AG10803 (cell line): ENCODE measurements around the gene GOLGA6A.
A peak's percentile ranks its signal among the peaks of the same experiment; 100 is the strongest.
"Not testable (repeated sequence)": the region's sequence is repeated elsewhere in the genome, so short reads cannot be mapped to it uniquely, and the experiment has no call there.

ENCODE experiments used
- DNase-seq: peaks from one replicate; pipeline ENCODE4 v3.0.0; 2010; ENCODE audit warnings: low read depth
- H3K4me3 ChIP-seq: 2 replicates; pipeline ENCODE4 v1.5.1; 2011; ENCODE audit warnings: mild to moderate bottlenecking, low read length, control low read depth
- TF ChIP-seq, protein P1 (sequence below): conservative IDR thresholded peaks from 2 replicates; pipeline ENCODE4 v1.5.1; 2011; ENCODE audit warnings: mild to moderate bottlenecking, low read length, control low read depth, inconsistent platforms

The GOLGA6A gene

DNA sequence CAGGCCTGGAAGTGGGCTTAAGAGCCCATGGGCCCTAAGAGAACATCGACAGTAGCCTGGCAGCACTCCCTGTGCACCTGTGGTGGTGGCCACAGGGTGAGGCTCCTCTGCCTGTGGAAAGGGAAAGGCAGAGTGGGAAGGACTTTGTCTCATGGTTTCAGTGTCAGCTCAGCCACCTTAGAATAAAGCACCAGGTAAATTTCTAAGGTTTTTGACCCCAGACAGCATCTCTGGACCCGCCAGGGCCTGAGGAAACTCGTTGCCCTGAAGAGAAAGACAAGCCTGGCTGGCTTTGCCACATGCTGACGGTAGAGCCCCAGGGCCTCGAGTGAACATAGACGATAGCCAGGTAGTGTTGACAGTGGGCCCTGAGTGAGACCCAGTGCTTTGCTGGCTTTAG is 22.1 kb downstream of the GOLGA6A start:
- TF ChIP-seq, protein P1, sequence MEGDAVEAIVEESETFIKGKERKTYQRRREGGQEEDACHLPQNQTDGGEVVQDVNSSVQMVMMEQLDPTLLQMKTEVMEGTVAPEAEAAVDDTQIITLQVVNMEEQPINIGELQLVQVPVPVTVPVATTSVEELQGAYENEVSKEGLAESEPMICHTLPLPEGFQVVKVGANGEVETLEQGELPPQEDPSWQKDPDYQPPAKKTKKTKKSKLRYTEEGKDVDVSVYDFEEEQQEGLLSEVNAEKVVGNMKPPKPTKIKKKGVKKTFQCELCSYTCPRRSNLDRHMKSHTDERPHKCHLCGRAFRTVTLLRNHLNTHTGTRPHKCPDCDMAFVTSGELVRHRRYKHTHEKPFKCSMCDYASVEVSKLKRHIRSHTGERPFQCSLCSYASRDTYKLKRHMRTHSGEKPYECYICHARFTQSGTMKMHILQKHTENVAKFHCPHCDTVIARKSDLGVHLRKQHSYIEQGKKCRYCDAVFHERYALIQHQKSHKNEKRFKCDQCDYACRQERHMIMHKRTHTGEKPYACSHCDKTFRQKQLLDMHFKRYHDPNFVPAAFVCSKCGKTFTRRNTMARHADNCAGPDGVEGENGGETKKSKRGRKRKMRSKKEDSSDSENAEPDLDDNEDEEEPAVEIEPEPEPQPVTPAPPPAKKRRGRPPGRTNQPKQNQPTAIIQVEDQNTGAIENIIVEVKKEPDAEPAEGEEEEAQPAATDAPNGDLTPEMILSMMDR = no peak
- no peak overlapping the region for H3K4me3 ChIP-seq
- DNase-seq = no peak

DNA sequence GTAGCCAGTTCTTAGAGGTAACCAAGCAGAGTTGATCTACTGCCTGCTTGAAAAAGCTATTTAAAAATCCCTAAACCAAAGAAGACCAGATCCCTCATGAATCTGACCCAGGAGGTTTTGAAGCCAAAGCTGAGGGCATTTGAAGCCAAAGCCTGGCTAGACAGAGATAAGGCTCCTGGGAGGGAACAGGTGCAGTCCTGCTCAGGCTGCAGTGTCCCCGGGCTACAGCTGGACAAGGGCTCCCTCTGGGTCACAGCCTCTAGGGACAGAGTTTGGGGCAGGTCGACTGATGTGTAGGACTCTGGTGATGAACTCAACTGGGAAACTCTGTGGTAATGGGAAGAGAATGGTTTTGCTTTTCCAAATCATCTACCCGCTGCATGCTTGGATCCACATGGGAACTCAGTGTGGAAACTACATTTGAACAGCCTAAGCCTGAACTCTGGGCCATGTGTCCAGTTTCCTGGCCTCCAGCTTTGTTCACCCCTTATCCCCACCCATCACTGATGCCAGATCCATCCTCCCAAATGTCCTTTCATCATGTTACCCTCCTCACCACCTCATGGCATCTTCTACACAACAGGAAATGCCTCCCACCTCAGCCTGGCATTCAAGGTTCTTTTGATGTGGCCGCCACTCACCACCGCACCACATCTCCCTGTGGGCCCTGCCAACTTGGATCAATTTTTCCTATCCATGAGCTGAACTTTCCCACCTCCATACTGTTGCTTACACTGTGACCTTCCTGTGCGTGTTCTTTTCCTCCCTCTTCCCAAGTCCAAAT is 23.1 kb downstream of the GOLGA6A start:
- not testable (repeated sequence) for DNase-seq, H3K4me3 ChIP-seq

DNA sequence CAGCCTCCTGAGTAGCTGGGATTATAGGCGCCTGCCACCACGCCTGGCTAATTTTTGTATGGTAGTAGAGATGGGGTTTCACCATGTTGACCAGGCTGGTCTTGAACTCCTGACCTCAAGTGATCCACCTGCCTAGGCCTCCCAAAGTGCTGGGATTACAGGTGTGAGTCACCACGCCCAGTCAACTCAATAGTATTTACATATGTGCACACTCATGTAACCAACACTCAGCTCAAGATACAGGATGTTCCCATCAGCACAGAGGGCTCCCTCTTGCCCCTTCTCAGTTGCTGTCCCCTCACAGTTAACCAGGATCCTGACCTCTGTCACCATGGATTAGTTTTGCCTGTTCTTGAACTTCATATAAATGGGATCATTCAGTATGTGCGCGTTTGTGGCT is 26.0 kb downstream of the GOLGA6A start:
- H3K4me3 ChIP-seq, DNase-seq: not testable (repeated sequence)

DNA sequence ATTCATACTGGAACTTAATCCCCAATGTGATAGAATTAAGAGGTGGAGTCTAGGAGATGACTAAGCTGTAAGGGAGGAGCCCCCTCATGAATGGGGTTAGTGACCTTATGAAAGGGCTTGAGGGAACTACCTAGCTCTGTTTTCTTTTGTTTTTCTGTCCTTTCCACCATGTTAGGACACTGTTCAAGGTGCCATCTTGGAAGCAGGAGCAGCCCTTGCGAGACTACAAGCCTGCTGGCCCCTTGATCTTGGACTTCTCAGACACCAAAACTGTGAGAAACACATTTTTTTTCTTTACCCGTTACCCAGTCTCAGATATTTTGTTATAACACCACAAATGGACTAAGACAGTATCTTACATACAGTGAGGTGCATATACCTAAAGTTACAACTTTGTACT is 26.5 kb downstream of the GOLGA6A start:
- H3K4me3 ChIP-seq = no peak overlapping the region
- DNase-seq = no peak
- TF ChIP-seq, protein P1 = no peak

DNA sequence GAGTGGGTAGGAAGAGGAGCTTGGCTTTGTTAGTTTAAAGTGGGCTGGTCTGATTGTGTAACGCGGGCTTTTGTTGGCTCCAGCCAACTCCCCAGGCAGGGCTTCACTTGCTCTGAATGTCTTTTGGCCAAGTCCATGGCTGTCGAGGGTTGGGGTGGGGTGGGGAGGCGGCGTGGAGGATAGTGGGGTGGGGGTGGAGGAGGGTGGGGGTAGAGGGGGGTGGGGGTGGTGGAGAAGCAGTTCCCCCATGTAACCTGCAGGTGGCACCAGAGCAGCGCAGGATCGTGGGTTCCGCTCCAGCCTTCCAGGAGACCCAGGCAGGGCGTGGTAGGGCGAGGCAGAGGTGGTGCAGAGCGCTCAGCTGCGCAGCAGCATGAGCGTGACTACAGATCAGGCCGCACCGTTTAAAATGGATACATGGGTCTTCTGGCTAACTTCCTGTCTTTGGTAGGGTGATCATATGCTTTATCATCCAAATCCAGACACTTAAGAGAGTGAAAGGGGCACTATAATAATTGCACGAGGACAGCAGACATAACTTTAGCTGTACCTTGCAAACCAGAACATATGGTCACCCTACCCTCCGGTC is 28.3 kb downstream of the GOLGA6A start:
- TF ChIP-seq, protein P1 = peak; percentile 65
- peak; percentile 95 for DNase-seq
- H3K4me3 ChIP-seq = no peak overlapping the region

DNA sequence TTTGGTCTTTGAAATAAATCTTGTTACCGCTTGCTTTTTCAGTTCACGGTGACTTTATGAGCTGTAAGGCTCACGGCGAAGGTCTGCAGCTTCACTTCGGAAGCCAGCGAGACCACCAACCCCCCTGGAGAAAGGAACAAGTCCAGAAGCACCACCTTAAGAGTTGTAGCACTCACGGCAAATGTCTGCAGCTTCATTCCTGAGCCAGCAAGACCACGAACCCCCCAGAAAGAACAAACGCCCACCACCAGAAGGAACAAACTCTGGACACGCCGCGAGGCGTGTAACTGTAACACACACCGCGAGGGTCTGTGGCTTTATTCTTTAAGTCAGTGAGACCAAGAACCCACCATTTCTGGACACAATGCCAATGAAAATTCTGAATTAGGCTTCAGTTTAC is 28.8 kb downstream of the GOLGA6A start:
- no peak for DNase-seq
- TF ChIP-seq, protein P1 = no peak
- no peak overlapping the region for H3K4me3 ChIP-seq

DNA sequence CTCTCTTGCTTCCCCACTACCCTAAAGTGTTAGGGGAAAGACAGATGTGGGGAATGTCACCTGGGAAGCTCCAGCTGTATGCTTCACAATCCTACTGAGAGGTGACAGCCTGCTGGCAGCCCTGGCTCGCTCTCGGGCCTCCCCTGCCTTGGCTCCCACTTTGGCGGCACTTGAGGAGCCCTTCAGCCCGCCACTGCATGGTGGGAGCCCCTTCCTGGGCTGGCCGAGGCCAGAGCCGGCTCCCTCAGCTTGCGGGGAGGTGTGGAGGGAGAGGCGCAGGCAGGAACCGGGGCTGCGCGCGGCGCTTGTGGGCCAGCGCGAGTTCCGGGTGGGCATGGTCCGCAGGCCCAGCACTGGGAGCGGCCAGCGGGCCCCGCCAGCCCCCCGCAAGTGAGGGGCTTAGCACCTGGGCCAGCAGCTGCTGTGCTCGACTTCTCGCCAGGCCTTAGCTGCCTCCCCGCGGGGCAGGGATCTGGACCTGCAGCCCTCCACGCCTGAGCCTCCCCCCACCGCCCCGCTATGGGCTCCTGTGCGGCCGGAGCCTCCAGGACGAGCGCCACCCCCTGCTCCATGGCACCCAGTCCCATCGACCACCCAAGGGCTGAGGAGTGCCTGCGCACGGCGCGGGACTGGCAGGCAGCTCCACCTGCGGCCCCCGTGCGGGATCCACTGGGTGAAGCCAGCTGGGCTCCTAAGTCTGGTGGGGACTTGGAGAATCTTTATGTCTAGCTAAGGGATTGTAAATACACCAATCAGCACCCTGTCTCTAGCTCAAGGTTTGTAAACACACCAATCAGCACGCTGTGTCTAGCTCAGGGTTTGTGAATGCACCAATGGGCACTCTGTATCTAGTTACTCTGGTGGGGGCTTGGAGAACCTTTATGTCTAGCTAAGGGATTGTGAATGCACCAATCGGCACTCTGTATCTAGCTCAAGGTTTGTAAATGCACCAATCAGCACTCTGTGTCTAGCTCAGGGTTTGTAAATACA is 29.8 kb downstream of the GOLGA6A start:
- not testable (repeated sequence) for H3K4me3 ChIP-seq, DNase-seq

DNA sequence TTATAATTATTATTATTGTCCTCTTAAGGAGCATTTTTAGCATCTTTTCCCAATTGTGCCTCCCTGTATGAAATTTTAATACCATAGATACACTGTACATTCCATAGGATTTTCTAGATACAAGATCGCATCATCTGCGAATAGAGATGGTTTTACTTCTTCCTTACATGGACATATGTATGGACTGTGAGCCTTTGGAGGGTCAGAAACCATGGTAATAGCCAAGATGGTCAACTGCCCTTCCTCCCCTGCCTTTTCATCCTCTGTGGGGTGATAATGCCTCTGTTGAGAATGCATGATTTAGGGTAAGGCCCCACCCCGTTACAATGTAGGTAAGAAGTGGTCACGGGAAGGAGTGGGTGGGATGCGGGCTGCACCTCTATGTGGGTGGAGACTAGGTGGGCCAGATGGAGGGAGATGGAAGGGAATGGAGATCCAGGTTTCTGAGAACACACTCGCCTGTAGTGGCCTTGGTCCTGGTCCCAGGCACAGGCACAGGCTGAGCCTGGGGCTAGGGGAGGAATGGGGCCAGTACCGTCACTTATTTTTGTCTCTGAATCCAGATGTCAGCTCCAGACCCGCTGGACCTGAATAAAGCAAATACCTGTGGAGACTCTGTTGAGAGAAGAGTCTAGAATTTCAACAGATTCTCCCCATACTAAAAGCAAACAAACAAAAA is 31.7 kb downstream of the GOLGA6A start:
- no peak overlapping the region for H3K4me3 ChIP-seq
- TF ChIP-seq, protein P1 = no peak
- no peak for DNase-seq
